HCT116 (cell line): ENCODE measurements around the gene TNNI2.

ENCODE experiments used
- CBX3 ChIP-seq: IDR thresholded peaks from 2 replicates; pipeline ENCODE4 v1.6.1; 2012; ENCODE audit warnings: low read depth
- CTCF ChIP-seq, 3 experiments: fragments of 200-600 bp in 1 of 3; sonication (generic) in 1 of 3; IDR thresholded peaks in 2 of 3; conservative IDR thresholded peaks in 1 of 3; 2 replicates each; pipeline ENCODE4 v1.5.1; 2012 to 2017; ENCODE audit warnings: low read depth in 2 of 3, low read length in 2 of 3, antibody characterized with exemption in 1 of 3, borderline replicate concordance in 1 of 3, control low read depth in 1 of 3, mild to moderate bottlenecking in 1 of 3, mixed read lengths in 1 of 3, mixed run types in 1 of 3, moderate library complexity in 1 of 3; ENCODE audit not compliant: insufficient read depth in 1 of 3
- EZH2phosphoT487 ChIP-seq: fragments of 200-600 bp; IDR thresholded peaks from 2 replicates; pipeline ENCODE4 v1.6.1; 2018; ENCODE audit warnings: antibody characterized with exemption, borderline replicate concordance
- POLR2A ChIP-seq: IDR thresholded peaks from 2 replicates; pipeline ENCODE4 v1.7.0; 2011; ENCODE audit warnings: borderline replicate concordance; ENCODE audit not compliant: insufficient read depth, insufficient read length; ENCODE audit errors: extremely low read depth
- POLR2AphosphoS5 ChIP-seq: IDR thresholded peaks from 2 replicates; pipeline ENCODE4 v1.6.1; 2011; ENCODE audit warnings: mild to moderate bottlenecking, low read depth, low read length, moderate library complexity
- YY1 ChIP-seq: IDR thresholded peaks from 2 replicates; pipeline ENCODE4 v1.6.1; 2011; ENCODE audit warnings: low read length, low read depth, moderate library complexity, mild to moderate bottlenecking; ENCODE audit not compliant: insufficient replicate concordance; ENCODE audit errors: extremely low read depth
- ZBTB33 ChIP-seq: IDR thresholded peaks from 2 replicates; pipeline ENCODE4 v1.6.1; 2011; ENCODE audit warnings: mild to moderate bottlenecking, low read length, moderate library complexity; ENCODE audit not compliant: insufficient replicate concordance; ENCODE audit errors: extremely low read depth
- ZNF274 ChIP-seq: fragments of 200-500 bp; sonication (Bioruptor generic); IDR thresholded peaks from 2 replicates; pipeline ENCODE4 v1.6.1; 2014; ENCODE audit warnings: mild to moderate bottlenecking, low read depth, low read length, inconsistent platforms

GRCh38 chr11:1793081-1793480 is 45.7 kb upstream of the TNNI2 start:
- TF ChIP-seq YY1: no peak
- TF ChIP-seq EZH2phosphoT487: no peak
- TF ChIP-seq POLR2A: no peak
- no peak for TF ChIP-seq ZNF274
- TF ChIP-seq CTCF (IDR thresholded peaks at IDR 0.05 in 2 of 3, conservative IDR thresholded peaks at IDR 0.05 in 1 of 3; ENCODE audit: borderline replicate concordance in 1 of 3, insufficient read depth in 1 of 3, low read depth in 2 of 3, low read length in 2 of 3): no peak
- no peak for TF ChIP-seq ZBTB33
- no peak for TF ChIP-seq POLR2AphosphoS5
- TF ChIP-seq CBX3: no peak
